GM12865 (cell line): ENCODE data around the gene GABPB1.

Experiments used
- DNase-seq: peaks from one replicate; pipeline ENCODE4 v3.0.0; 2010; ENCODE audit warnings: low read depth
- H3K4me3 ChIP-seq: 2 replicates; pipeline ENCODE4 v1.5.1; 2011; ENCODE audit warnings: mild to moderate bottlenecking, low read depth, low read length, control low read depth
- CTCF ChIP-seq: IDR thresholded peaks from 2 replicates; pipeline ENCODE4 v1.5.1; 2011; ENCODE audit warnings: low read length, control low read depth, low read depth, inconsistent platforms; ENCODE audit not compliant: insufficient read depth; ENCODE audit errors: missing control alignments

GABPB1 gene

GRCh38 chr15:50238255-50238654, 116.7 kb downstream of the GABPB1 start:
- H3K4me3 ChIP-seq, result no peak overlapping the region
- no peak for TF ChIP-seq CTCF
- no peak for DNase-seq

- no peak for DNase-seq
- TF ChIP-seq CTCF, result no peak
- H3K4me3 ChIP-seq, result no peak overlapping the region
Measured at GRCh38 chr15:50236433-50236832, 118.6 kb downstream of the GABPB1 start.

- no peak overlapping the region for H3K4me3 ChIP-seq
- no peak for TF ChIP-seq CTCF
- DNase-seq, result no peak
Measured at GRCh38 chr15:50235794-50236193, 119.2 kb downstream of the GABPB1 start.

- H3K4me3 ChIP-seq, result no peak overlapping the region
- no peak for DNase-seq
- no peak for TF ChIP-seq CTCF
Measured at GRCh38 chr15:50234764-50235163, 120.2 kb downstream of the GABPB1 start.

- DNase-seq, result no peak
- TF ChIP-seq CTCF, result no peak
- no peak overlapping the region for H3K4me3 ChIP-seq
Measured at GRCh38 chr15:50233192-50233736, 121.7 kb downstream of the GABPB1 start.

- no peak for DNase-seq
- H3K4me3 ChIP-seq, result no peak overlapping the region
Measured at GRCh38 chr15:50232791-50233190, 122.2 kb downstream of the GABPB1 start.

More at GRCh38 chr15:50232791-50233190, 122.2 kb downstream of the GABPB1 start:
- TF ChIP-seq CTCF, result no peak
